Loucy (cell line): ENCODE measurements around the gene RTN4.

ENCODE experiments used
- H2AFZ ChIP-seq: fragments of 200-600 bp; sonication (generic); 2 replicates; pipeline ENCODE4 v1.6.0; 2016; ENCODE audit warnings: antibody characterized with exemption, mild to moderate bottlenecking, low read length, moderate library complexity
- H3F3A ChIP-seq: fragments of 200-600 bp; 2 replicates; pipeline ENCODE4 v1.6.0; 2016; ENCODE audit warnings: antibody characterized with exemption, low read depth, mild to moderate bottlenecking
- H3K27me3 ChIP-seq: fragments of 200-600 bp; sonication (generic); 2 replicates; pipeline ENCODE4 v1.6.1; 2014; ENCODE audit warnings: low read length, mild to moderate bottlenecking; ENCODE audit not compliant: insufficient read depth, poor library complexity, severe bottlenecking
- H3K36me3 ChIP-seq: fragments of 200-600 bp; sonication (generic); 2 replicates; pipeline ENCODE4 v1.6.1; 2016; ENCODE audit warnings: low read length; ENCODE audit not compliant: insufficient read depth
- H3K4me1 ChIP-seq: fragments of 200-600 bp; sonication (generic); 2 replicates; pipeline ENCODE4 v1.5.1; 2014; ENCODE audit warnings: low read length, mild to moderate bottlenecking; ENCODE audit not compliant: insufficient read depth, poor library complexity, severe bottlenecking
- H3K4me2 ChIP-seq: fragments of 200-600 bp; sonication (generic); 2 replicates; pipeline ENCODE4 v1.6.0; 2014; ENCODE audit warnings: antibody characterized with exemption, low read length, low read depth, mild to moderate bottlenecking; ENCODE audit not compliant: poor library complexity, severe bottlenecking
- H3K4me3 ChIP-seq: fragments of 200-600 bp; sonication (generic); 2 replicates; pipeline ENCODE4 v1.5.1; 2014; ENCODE audit warnings: low read length, mild to moderate bottlenecking, mixed read lengths; ENCODE audit not compliant: poor library complexity, severe bottlenecking
- H3K79me2 ChIP-seq: fragments of 200-600 bp; sonication (generic); 2 replicates; pipeline ENCODE4 v1.6.1; 2014; ENCODE audit warnings: low read length; ENCODE audit not compliant: insufficient read depth
- H3K9ac ChIP-seq: fragments of 200-600 bp; sonication (generic); 2 replicates; pipeline ENCODE4 v1.6.0; 2014; ENCODE audit warnings: mild to moderate bottlenecking, low read depth, low read length, moderate library complexity; ENCODE audit not compliant: poor library complexity, severe bottlenecking
- H3K9me2 ChIP-seq: fragments of 200-600 bp; sonication (generic); replicated peaks from 2 replicates; pipeline ENCODE4 v1.6.1; 2016; ENCODE audit warnings: low read depth, low read length, mixed read lengths
- H3K9me3 ChIP-seq: fragments of 200-600 bp; sonication (generic); 2 replicates; pipeline ENCODE4 v1.6.1; 2014; ENCODE audit warnings: mild to moderate bottlenecking, antibody characterized with exemption, low read length, low read depth; ENCODE audit not compliant: insufficient read depth
- H4K20me1 ChIP-seq: fragments of 200-600 bp; sonication (generic); 2 replicates; pipeline ENCODE4 v1.6.0; 2014; ENCODE audit warnings: antibody characterized with exemption, low read length, mild to moderate bottlenecking; ENCODE audit not compliant: insufficient read depth, poor library complexity, severe bottlenecking
- CTCF ChIP-seq: fragments of 200-600 bp; sonication (generic); conservative IDR thresholded peaks from 2 replicates; pipeline ENCODE4 v1.5.1; 2014; ENCODE audit warnings: mild to moderate bottlenecking, antibody characterized with exemption, low read length
- EZH2phosphoT487 ChIP-seq: fragments of 200-600 bp; IDR thresholded peaks from 2 replicates; pipeline ENCODE4 v1.6.1; 2018; ENCODE audit warnings: antibody characterized with exemption, mild to moderate bottlenecking, moderate library complexity, borderline replicate concordance

RTN4 gene

GRCh38 chr2:55087501-55087900 lies 37.2 kb upstream of the RTN4 start:
- H3K36me3 ChIP-seq = no peaks in the 10 kb centered on the region
- H3K27me3 ChIP-seq = no peaks in the 10 kb centered on the region
- H3K4me3 ChIP-seq = no peak overlapping the region
- H3K9ac ChIP-seq = no peak overlapping the region
- H3K79me2 ChIP-seq = no peaks in the 10 kb centered on the region
- H3K9me3 ChIP-seq = no peaks in the 10 kb centered on the region
- no peak for TF ChIP-seq CTCF
- TF ChIP-seq EZH2phosphoT487 = no peak
- H3F3A ChIP-seq = no peaks in the 10 kb centered on the region
- H3K4me1 ChIP-seq = no peaks in the 10 kb centered on the region
- H3K4me2 ChIP-seq = no peak overlapping the region
- no peaks in the 10 kb centered on the region for H4K20me1 ChIP-seq
- H2AFZ ChIP-seq = no peak overlapping the region
- no peaks in the 10 kb centered on the region for H3K9me2 ChIP-seq

- Histone ChIP-seq H3K36me3 (no peaks in the 10 kb centered on the region), H2AFZ (no peak overlapping the region), H3K27me3 (no peaks in the 10 kb centered on the region), H3K4me1 (no peaks in the 10 kb centered on the region), H3K9me3 (no peaks in the 10 kb centered on the region), H3F3A (no peaks in the 10 kb centered on the region), H4K20me1 (no peaks in the 10 kb centered on the region), H3K4me2 (no peak overlapping the region), H3K9me2 (no peaks in the 10 kb centered on the region), H3K9ac (no peak overlapping the region), H3K79me2 (no peaks in the 10 kb centered on the region), H3K4me3 (no peak overlapping the region)
- no peak for TF ChIP-seq CTCF
- no peak for TF ChIP-seq EZH2phosphoT487
These were observed 35.1 kb upstream of the RTN4 start for GRCh38 chr2:55085113-55086040.

- no peaks in the 10 kb centered on the region for H3K36me3 ChIP-seq
- no peak overlapping the region for H3K4me2 ChIP-seq
These were observed 34.4 kb upstream of the RTN4 start for GRCh38 chr2:55084641-55085040.

More at GRCh38 chr2:55084641-55085040, 34.4 kb upstream of the RTN4 start:
- Histone ChIP-seq H4K20me1 (no peaks in the 10 kb centered on the region), H3K9me2 (no peaks in the 10 kb centered on the region), H3K9me3 (no peaks in the 10 kb centered on the region), H3K27me3 (no peaks in the 10 kb centered on the region), H3K79me2 (no peaks in the 10 kb centered on the region), H3K4me3 (no peak overlapping the region), H2AFZ (no peak overlapping the region), H3K4me1 (no peaks in the 10 kb centered on the region), H3F3A (no peaks in the 10 kb centered on the region), H3K9ac (no peak overlapping the region)
- TF ChIP-seq EZH2phosphoT487 = no peak
- no peak for TF ChIP-seq CTCF
